ENCODE measurements around the gene GIT1. TPM values are rescaled to one million over a fixed set of nuclear protein-coding genes. Genes with fewer than 3 reads are reported as not detected.

The GIT1 gene
- 10 to 100 TPM; 23.1 to 52.9 (median 31.4) TPM for total RNA-seq
- 10 to 100 TPM; 23.0 to 37.8 TPM for polyA plus RNA-seq
- long read RNA-seq, donor 1, partial matches to known transcripts: 2 of 21 reads
- long read RNA-seq, donor 1, other reads (novel, unspliced or antisense): 18 of 21 reads
- long read RNA-seq, donor 2, partial matches to known transcripts: 10 of 16 reads
- long read RNA-seq, donor 2, other reads (novel, unspliced or antisense): 6 of 16 reads
- long read RNA-seq, donor 3, partial matches to known transcripts: 3 of 15 reads
- long read RNA-seq, donor 3, other reads (novel, unspliced or antisense): 11 of 15 reads

GRCh38 chr17:29589524-29590410 is at the start of gene GIT1:
Gene GIT1 (minus strand): TSS chr17:29589648. CDS start chr17:29589378, 270 bp downstream.
- TF ChIP-seq CTCF (IDR thresholded peaks at IDR 0.05): peak in 3 of 12 donors; percentile 15 to 37 (median 18)
- peak in 1 of 2 donors; percentile 60 for TF ChIP-seq POLR2A (IDR thresholded peaks at IDR 0.05)
- intact Hi-C loops (cut with DNase I): loop anchor here in 3 of 10 donors (2.0 to 10.0 kb wide), 4 partner anchors 21 to 505 kb away; partner anchors contain the start of gene TP53I13 (in 1 of the 3)

GRCh38 chr17:29633886-29634285 is 44.4 kb upstream of the GIT1 start:
- ATAC-seq (peak in 1 of 4 donors; percentile 31), DNase-seq (no peak)
- Histone ChIP-seq H3K4me1 (peaks cover 0 to 13% (median 2%) of the 10 kb centered on the region in 12 donors), H3K36me3 (peaks cover 0 to 87% (median 64%) of the 10 kb centered on the region in 9 donors), H3K27me3 (no peaks in the 10 kb centered on the region), H3K27ac (peak overlapping the region in 2 of 12 donors; percentile 8 to 22), H3K9me3 (no peaks in the 10 kb centered on the region), H3K4me3 (no peak overlapping the region)
- intact Hi-C loops (cut with DNase I): loop anchor here in 3 of 10 donors (5.0 to 10.0 kb wide), 2 partner anchors 298 to 301 kb away; partner anchors contain the start of gene SSH2 (in 3 of the 3)
- TF ChIP-seq POLR2A (IDR thresholded peaks at IDR 0.05) (no peak), CTCF (IDR thresholded peaks at IDR 0.05) (no peak)
- 90 to 94% (median 91%) methylated on average over 3 of the region's 3 CpGs for WGBS, 4 donors

More at GRCh38 chr17:29589524-29590410, at the start of gene GIT1:
- Histone ChIP-seq H3K27me3 (no peaks in the 10 kb centered on the region), H3K4me3 (peak within 1 kb of the TSS; percentile 59 to 98 (median 87)), H3K9me3 (no peaks in the 10 kb centered on the region), H3K27ac (peak within 1 kb of the TSS; percentile 87 to 97 (median 90)), H3K36me3 (no peaks in the 10 kb centered on the region), H3K4me1 (peaks cover 5 to 87% (median 73%) of the 10 kb centered on the region in 12 donors)
- DNase-seq (peak; percentile 89 to 94 (median 90)), ATAC-seq (peak; percentile 62 to 84 (median 72))
- WGBS, 4 donors: 4 to 25% (median 7%) methylated on average over 13 to 70 of the region's 70 CpGs

GRCh38 chr17:29630630-29631193 is 41.3 kb upstream of the GIT1 start:
- intact Hi-C loops (cut with DNase I): loop anchor here in 3 of 10 donors (5.0 to 10.0 kb wide), 2 partner anchors 302 to 304 kb away; partner anchors contain the start of gene SSH2 (in 3 of the 3)
- TF ChIP-seq CTCF (IDR thresholded peaks at IDR 0.05): no peak
- no peak for TF ChIP-seq POLR2A (IDR thresholded peaks at IDR 0.05)

More at GRCh38 chr17:29630630-29631193, 41.3 kb upstream of the GIT1 start:
- DNase-seq (no peak), ATAC-seq (no peak)
- no peaks in the 10 kb centered on the region for H3K27me3 ChIP-seq
- no peak overlapping the region for H3K4me3 ChIP-seq
- H3K27ac ChIP-seq: no peak overlapping the region
- WGBS, 4 donors: 80 to 86% (median 84%) methylated on average over 6 of the region's 6 CpGs
- H3K4me1 ChIP-seq: peaks cover 0 to 27% (median 8%) of the 10 kb centered on the region in 12 donors
- H3K36me3 ChIP-seq: peaks cover 0 to 72% (median 52%) of the 10 kb centered on the region in 9 donors
- H3K9me3 ChIP-seq: no peaks in the 10 kb centered on the region

All from heart left ventricle (tissue), 16 donors.